Ascending aorta (tissue), 2 donors: ENCODE results near the gene WNT5A. TPM values are rescaled to one million over a fixed set of nuclear protein-coding genes. Genes with fewer than 3 reads are reported as not detected.

Experiments
- DNase-seq, 2 donors: peaks; one replicate each; pipeline ENCODE4 v3.0.0-alpha.2; 2019; ENCODE audit warnings: low spot score in 2 of 2
- H3K27ac ChIP-seq, 2 donors: fragments of 200-600 bp; sonication (generic); one replicate each; pipeline ENCODE4 v1.5.1; 2016 to 2017; ENCODE audit warnings: mild to moderate bottlenecking in 1 of 2
- H3K27me3 ChIP-seq: fragments of 200-600 bp; sonication (generic); one replicate; pipeline ENCODE4 v1.5.1; 2017
- H3K36me3 ChIP-seq, 2 donors: fragments of 200-600 bp; sonication (generic); one replicate each; pipeline ENCODE4 v1.5.1; 2016
- H3K4me1 ChIP-seq, 2 donors: fragments of 200-600 bp; sonication (generic); one replicate each; pipeline ENCODE4 v1.5.1; 2016 to 2017; ENCODE audit warnings: mild to moderate bottlenecking in 1 of 2
- H3K4me3 ChIP-seq, 2 donors: fragments of 200-600 bp; sonication (generic); one replicate each; pipeline ENCODE4 v1.5.1; 2016 to 2017; ENCODE audit warnings: mild to moderate bottlenecking in 1 of 2
- H3K9me3 ChIP-seq, 2 donors: fragments of 200-600 bp; sonication (generic); one replicate each; pipeline ENCODE4 v1.5.1; 2016
- intact Hi-C: fragments of 100-400 bp; cut with DNase I; formaldehyde crosslinking; loops from one replicate; pipeline ENCODE4 v1.15.1; 2023
- total RNA-seq: library from RNA; depleted of rRNA; stranded (reverse); fragments of >200 nt; gene quantifications from one replicate; pipeline ENCODE4 v1.1.0, GENCODE V29; 2016
- TF ChIP-seq, protein P1 (sequence below), 3 experiments: fragments of 200-600 bp in 2 of 3; fragments of 450-650 bp in 1 of 3; sonication (generic) in 2 of 3; IDR thresholded peaks; one replicate each; pipeline ENCODE4 v1.5.1; 2016 to 2019; ENCODE audit warnings: antibody characterized with exemption in 3 of 3, mild to moderate bottlenecking in 1 of 3, moderate library complexity in 1 of 3

Gene WNT5A
- total RNA-seq, 1 donor from 2014 or later = 11.3 TPM

DNA sequence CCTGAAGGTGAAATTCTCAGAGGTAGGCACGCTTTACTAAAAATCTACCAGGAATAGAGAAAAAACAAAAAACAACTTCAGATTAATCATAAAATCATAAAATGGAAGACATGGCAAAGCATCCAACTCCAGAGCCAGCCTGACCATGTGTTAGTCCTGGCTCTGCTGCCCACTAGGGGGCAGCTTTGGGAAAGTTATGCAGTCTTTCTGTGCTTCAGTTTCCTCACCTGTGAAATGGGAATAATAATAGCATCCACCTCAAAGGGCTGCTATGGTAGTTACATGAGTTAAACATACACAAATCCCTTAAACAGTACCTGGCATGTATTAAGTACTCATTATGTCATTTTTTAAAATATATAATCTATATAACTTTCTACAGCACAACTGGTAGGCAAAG lies 52.3 kb downstream of the WNT5A start:
- Histone ChIP-seq H3K4me1 (no peaks in the 10 kb centered on the region), H3K27me3 (no peaks in the 10 kb centered on the region), H3K36me3 (no peaks in the 10 kb centered on the region), H3K9me3 (no peaks in the 10 kb centered on the region), H3K4me3 (no peak overlapping the region), H3K27ac (no peak overlapping the region)
- intact Hi-C loops = no loop called here
- TF ChIP-seq, protein P1, sequence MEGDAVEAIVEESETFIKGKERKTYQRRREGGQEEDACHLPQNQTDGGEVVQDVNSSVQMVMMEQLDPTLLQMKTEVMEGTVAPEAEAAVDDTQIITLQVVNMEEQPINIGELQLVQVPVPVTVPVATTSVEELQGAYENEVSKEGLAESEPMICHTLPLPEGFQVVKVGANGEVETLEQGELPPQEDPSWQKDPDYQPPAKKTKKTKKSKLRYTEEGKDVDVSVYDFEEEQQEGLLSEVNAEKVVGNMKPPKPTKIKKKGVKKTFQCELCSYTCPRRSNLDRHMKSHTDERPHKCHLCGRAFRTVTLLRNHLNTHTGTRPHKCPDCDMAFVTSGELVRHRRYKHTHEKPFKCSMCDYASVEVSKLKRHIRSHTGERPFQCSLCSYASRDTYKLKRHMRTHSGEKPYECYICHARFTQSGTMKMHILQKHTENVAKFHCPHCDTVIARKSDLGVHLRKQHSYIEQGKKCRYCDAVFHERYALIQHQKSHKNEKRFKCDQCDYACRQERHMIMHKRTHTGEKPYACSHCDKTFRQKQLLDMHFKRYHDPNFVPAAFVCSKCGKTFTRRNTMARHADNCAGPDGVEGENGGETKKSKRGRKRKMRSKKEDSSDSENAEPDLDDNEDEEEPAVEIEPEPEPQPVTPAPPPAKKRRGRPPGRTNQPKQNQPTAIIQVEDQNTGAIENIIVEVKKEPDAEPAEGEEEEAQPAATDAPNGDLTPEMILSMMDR (IDR thresholded peaks at IDR 0.05) = no peak
- DNase-seq = no peak

DNA sequence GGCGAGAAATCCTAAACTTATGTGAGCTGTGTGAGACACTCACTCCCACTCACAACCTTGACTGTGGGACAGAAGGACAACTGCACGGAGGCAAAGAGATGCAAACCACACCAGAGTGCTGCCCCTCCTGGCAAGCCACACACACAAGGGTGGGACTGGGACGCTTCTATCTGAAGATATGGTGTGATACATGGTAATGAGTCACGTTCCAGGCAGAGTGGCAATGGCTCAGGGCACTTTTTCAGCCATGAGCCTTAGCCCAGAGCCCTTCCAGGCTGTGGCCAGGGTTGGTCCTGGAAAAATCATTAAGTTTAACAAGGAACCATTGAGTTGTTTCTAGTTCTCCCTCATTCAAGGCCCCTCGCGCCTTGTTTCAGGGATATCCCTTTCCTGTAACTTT lies 56.1 kb downstream of the WNT5A start:
- intact Hi-C loops = no loop called here
- Histone ChIP-seq H3K9me3 (no peaks in the 10 kb centered on the region), H3K27ac (no peak overlapping the region), H3K27me3 (no peaks in the 10 kb centered on the region), H3K4me1 (no peaks in the 10 kb centered on the region), H3K4me3 (no peak overlapping the region), H3K36me3 (no peaks in the 10 kb centered on the region)
- DNase-seq = no peak
- TF ChIP-seq, protein P1 (IDR thresholded peaks at IDR 0.05) = no peak

DNA sequence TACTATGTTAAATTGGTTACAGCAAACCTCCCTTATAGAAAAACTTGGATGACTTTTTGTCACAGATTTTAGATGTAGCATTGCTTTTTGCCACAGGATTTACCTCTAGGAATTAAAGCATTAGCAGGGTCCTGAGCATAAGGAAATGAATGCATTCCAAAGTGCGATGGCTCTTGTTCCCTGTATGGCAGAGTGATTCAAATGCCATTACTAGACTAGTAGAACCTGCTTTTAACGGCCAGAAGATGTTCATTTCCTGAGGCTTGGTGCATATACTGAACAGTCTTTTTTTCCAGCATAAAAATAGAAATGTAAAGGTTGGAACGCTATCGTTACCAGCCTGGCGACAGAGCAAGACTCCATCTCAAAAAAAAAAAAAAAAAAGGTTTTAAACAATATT lies 59.4 kb downstream of the WNT5A start:
- no peak overlapping the region for H3K27ac ChIP-seq
- H3K4me3 ChIP-seq = no peak overlapping the region
- no peaks in the 10 kb centered on the region for H3K27me3 ChIP-seq
- no peak for DNase-seq
- no peaks in the 10 kb centered on the region for H3K9me3 ChIP-seq
- H3K4me1 ChIP-seq = no peaks in the 10 kb centered on the region
- TF ChIP-seq, protein P1 (IDR thresholded peaks at IDR 0.05) = no peak
- intact Hi-C loops = no loop called here
- H3K36me3 ChIP-seq = no peaks in the 10 kb centered on the region

GRCh38 chr3:55426486-55426885 lies 60.6 kb downstream of the WNT5A start:
- Histone ChIP-seq H3K27me3 (no peaks in the 10 kb centered on the region), H3K4me1 (no peaks in the 10 kb centered on the region), H3K9me3 (no peaks in the 10 kb centered on the region), H3K36me3 (no peaks in the 10 kb centered on the region), H3K4me3 (no peak overlapping the region), H3K27ac (no peak overlapping the region)
- intact Hi-C loops = no loop called here
- no peak for DNase-seq
- TF ChIP-seq, protein P1 (IDR thresholded peaks at IDR 0.05) = no peak

DNA sequence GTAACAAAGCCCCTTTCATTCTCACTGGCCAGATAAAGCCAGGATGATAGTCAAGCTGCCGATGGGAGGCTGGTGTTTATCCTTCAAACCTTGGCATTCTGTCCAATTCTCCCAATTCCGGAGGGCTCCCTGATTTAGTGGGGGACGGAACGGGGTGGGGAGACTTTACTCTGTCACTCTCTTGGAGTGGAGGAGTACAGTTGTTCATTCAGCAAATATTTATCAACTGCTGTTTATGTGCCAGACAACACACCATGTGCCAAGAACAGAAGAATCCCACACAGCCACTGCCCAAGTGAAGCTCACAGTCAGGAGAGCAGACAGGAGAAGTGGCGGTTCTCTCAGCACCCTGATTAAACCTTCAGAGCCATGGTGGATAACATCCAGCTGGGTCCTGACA lies 63.3 kb downstream of the WNT5A start:
- intact Hi-C loops = no loop called here
- TF ChIP-seq, protein P1 (IDR thresholded peaks at IDR 0.05) = no peak
- Histone ChIP-seq H3K36me3 (no peaks in the 10 kb centered on the region), H3K27me3 (no peaks in the 10 kb centered on the region), H3K4me3 (no peak overlapping the region), H3K27ac (no peak overlapping the region), H3K9me3 (no peaks in the 10 kb centered on the region), H3K4me1 (no peaks in the 10 kb centered on the region)
- DNase-seq = no peak

GRCh38 chr3:55417211-55417610 lies 69.9 kb downstream of the WNT5A start:
- Histone ChIP-seq H3K27me3 (no peaks in the 10 kb centered on the region), H3K36me3 (no peaks in the 10 kb centered on the region), H3K4me1 (no peaks in the 10 kb centered on the region), H3K4me3 (no peak overlapping the region), H3K27ac (no peak overlapping the region), H3K9me3 (no peaks in the 10 kb centered on the region)
- DNase-seq = no peak
- TF ChIP-seq, protein P1 (IDR thresholded peaks at IDR 0.05) = no peak
- intact Hi-C loops = no loop called here
